ENCODE data around the gene CTSF.

Gene CTSF

DNA sequence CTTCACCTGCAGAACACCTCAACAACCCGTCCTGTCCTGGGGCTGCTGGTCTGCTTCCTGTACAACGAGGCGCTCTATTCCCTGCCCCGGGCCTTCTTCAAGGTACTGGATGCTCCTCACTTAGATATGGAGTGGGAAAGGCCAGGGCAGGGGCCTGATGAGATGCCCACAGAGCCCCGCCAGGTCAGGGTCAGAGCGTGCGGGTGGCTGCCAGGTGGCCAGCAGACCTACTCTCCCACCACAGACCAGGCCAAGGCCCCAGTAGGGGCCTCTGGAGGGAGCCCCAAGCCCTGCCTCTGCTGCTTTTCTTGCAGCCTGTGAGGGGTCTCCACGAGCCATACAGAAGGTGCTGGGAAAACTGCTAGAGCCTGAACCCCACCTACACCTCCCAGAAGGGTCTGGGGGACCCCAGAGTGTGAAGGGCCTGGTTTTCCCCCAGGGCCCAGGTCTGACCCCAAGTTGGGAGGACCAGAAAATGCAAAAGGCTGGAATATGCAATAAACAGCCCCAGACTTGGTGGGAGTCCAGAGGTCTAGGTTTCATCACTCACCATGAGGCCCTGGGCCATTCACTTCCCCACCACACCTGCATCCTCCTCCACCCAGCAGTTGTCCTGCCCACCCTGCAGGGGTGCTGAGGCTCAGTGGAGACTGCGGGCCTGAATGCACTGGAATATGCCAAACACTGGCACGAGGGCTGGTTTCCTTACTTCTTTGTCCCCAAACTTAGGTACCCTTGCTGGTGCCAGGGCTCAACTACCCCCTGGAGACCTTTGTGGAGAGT is 37.3 kb downstream of the CTSF start:
- DNase-seq, result no peak

DNA sequence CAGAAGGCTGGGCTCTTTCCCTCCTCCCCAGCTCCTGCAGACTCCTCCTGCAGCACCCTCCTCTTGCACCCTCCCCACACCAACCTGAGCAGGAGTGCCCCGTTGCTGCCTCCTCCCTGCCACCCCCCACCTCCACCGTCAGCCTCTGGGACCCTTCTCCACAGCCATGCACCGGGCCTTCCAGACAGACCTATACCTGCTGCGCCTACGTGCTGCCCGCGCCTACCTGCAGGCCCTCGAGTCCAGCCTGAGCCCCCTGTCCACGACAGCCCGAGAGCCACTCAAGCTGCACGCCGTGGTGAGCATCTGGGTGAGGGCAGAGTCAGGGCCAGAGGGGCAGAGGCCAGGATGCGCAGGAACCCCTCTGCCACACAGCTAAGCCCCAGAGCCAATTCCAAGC is 38.8 kb downstream of the CTSF start:
- no peak for DNase-seq

DNA sequence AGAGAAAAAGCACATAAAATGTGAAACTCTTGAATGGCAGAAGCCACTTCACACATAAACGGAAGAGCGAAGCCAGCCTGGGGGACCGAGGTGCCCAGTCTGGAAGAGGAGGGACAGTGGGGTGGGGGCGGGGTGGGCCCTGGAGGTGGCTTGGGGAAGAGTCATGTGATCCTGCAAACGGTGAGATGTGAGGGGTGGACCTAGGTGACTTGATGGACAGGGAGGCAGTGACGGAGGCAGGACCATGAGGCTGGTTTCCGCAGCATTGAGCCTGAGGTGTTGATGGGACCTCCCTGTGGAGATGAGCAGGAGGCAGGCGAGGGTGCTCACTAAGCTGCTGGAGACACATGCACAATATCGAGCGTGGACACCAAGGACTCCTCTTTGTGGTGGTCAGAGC is 39.3 kb downstream of the CTSF start:
- no peak for DNase-seq

DNA sequence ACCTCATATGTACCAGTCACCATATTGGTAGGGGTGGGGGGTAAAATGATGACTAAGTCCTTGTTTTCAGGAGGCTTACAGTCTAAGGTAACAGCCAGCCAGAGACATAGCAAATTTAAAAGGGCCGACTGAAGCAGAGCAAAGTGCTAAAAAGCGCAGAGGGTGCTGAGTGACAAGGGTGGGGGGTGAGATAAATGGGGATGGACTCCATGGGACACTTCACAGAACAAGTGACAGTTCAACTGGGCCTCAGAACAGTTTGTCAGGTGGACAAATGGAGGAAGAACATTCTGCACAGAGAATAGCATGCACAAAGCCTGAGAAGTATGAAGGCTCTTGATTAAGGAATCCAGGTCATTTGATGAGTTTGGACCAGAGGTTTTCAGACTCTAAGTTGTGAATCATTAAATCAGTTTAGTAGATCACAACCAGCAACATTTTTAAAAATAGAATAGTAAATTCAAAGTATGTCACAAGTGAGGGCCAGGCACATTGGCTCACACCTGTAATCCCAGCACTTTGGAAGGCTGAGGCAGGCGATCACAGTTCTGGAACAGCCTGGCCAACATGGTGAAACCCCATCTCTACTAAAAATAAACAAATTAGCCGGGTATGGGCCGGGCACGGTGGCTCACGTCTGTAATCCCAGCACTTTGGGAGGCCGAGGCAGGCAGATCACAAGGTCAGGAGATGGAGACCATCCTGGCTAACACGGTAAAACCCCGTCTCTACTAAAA is 43.9 kb downstream of the CTSF start:
- DNase-seq, result no peak

DNA sequence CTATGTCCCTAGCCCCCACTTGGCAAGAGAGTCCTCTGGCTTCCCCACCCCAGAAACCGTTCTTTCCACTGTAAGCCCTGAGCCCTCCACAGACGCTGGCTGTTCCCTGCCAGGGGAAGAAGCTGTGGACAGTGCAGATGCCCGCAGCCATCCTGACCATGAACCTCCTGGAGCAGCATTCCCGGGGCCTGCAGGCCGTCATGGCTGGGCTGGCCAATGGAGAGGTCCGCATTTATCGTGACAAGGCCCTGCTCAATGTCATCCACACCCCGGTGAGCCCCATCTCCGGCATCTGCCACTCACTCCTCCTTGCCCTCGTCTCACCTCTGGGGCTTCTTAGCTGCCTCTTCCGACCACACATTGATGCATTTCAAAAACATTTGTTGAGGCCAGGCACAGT is 44.8 kb downstream of the CTSF start:
- no peak for DNase-seq

Data from effector CD8-positive, alpha-beta T cell (primary cell).